CMK (cell line): Measurements from ENCODE around the gene TEDDM1.
"Not testable (repeated sequence)": the region's sequence is repeated elsewhere in the genome, so short reads cannot be mapped to it uniquely, and the experiment has no call there.

Source experiments
- DNase-seq: peaks from one replicate; pipeline ENCODE4 v3.0.0-alpha.2; 2010; ENCODE audit warnings: low read depth

The TEDDM1 gene

GRCh38 chr1:182380199-182380598 is 20.3 kb downstream of the TEDDM1 start:
- no peak for DNase-seq

- DNase-seq: not testable (repeated sequence)
Measured at GRCh38 chr1:182379781-182380180, 20.7 kb downstream of the TEDDM1 start.

- DNase-seq: no peak
Measured at GRCh38 chr1:182376936-182377574, 23.4 kb downstream of the TEDDM1 start.

GRCh38 chr1:182374101-182374834 is 26.2 kb downstream of the TEDDM1 start:
- DNase-seq: no peak

GRCh38 chr1:182370532-182370931 is 29.9 kb downstream of the TEDDM1 start:
- no peak for DNase-seq

- no peak for DNase-seq
Measured at GRCh38 chr1:182368903-182369302, 31.6 kb downstream of the TEDDM1 start.

- no peak for DNase-seq
Measured at GRCh38 chr1:182368358-182368757, 32.1 kb downstream of the TEDDM1 start.

GRCh38 chr1:182367926-182368325 is 32.5 kb downstream of the TEDDM1 start:
- DNase-seq: no peak

GRCh38 chr1:182366596-182366995 is 33.9 kb downstream of the TEDDM1 start:
- no peak for DNase-seq

- DNase-seq: no peak
Measured at GRCh38 chr1:182359645-182360044, 40.8 kb downstream of the TEDDM1 start.

- DNase-seq: no peak
Measured at GRCh38 chr1:182357913-182358312, 42.6 kb downstream of the TEDDM1 start.

GRCh38 chr1:182357171-182357570 is 43.3 kb downstream of the TEDDM1 start:
- no peak for DNase-seq

- no peak for DNase-seq
Measured at GRCh38 chr1:182355723-182356098, 44.8 kb downstream of the TEDDM1 start.

GRCh38 chr1:182351790-182352364 is 48.6 kb downstream of the TEDDM1 start:
- DNase-seq: no peak

- DNase-seq: no peak
Measured at GRCh38 chr1:182350839-182351238, 49.6 kb downstream of the TEDDM1 start.

GRCh38 chr1:182348961-182349747 is 51.3 kb downstream of the TEDDM1 start:
- no peak for DNase-seq
